ENCODE results near the gene AGRN.
"Not testable (repeated sequence)": the region's sequence is repeated elsewhere in the genome, so short reads cannot be mapped to it uniquely, and the experiment has no call there.

GRCh38 chr1:1096136-1096535 lies 76.2 kb downstream of the AGRN start:
- TF ChIP-seq, protein P1, sequence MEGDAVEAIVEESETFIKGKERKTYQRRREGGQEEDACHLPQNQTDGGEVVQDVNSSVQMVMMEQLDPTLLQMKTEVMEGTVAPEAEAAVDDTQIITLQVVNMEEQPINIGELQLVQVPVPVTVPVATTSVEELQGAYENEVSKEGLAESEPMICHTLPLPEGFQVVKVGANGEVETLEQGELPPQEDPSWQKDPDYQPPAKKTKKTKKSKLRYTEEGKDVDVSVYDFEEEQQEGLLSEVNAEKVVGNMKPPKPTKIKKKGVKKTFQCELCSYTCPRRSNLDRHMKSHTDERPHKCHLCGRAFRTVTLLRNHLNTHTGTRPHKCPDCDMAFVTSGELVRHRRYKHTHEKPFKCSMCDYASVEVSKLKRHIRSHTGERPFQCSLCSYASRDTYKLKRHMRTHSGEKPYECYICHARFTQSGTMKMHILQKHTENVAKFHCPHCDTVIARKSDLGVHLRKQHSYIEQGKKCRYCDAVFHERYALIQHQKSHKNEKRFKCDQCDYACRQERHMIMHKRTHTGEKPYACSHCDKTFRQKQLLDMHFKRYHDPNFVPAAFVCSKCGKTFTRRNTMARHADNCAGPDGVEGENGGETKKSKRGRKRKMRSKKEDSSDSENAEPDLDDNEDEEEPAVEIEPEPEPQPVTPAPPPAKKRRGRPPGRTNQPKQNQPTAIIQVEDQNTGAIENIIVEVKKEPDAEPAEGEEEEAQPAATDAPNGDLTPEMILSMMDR (IDR thresholded peaks at IDR 0.05), result not testable (repeated sequence)
- not testable (repeated sequence) for TF ChIP-seq EP300, POLR2A (IDR thresholded peaks at IDR 0.05)
